Measurements from ENCODE around the gene SLC7A4. TPM values are rescaled to one million over a fixed set of nuclear protein-coding genes. Genes with fewer than 3 reads are reported as not detected.
"Not testable (repeated sequence)": the region's sequence is repeated elsewhere in the genome, so short reads cannot be mapped to it uniquely, and the experiment has no call there.

Gene SLC7A4
- total RNA-seq, 1 donor from 2014 or later, result not detected

GRCh38 chr22:21041937-21042336, 9.6 kb upstream of the SLC7A4 start:
- H3K27ac Mint-ChIP-seq (ENCODE audit: unreplicated experiment), result peak overlapping the region; percentile 52
- DNase-seq (ENCODE audit: extremely low spot score, unreplicated experiment), result no peak
- no peaks in the 10 kb centered on the region for H3K27me3 Mint-ChIP-seq (ENCODE audit: unreplicated experiment)
- no peak for TF ChIP-seq CTCF (IDR thresholded peaks at IDR 0.05)
- no peaks in the 10 kb centered on the region for H3K9me3 Mint-ChIP-seq (ENCODE audit: unreplicated experiment)
- no peaks in the 10 kb centered on the region for H3K36me3 Mint-ChIP-seq (ENCODE audit: unreplicated experiment)
- H3K4me3 Mint-ChIP-seq (ENCODE audit: unreplicated experiment), result no peak overlapping the region
- H3K4me1 Mint-ChIP-seq (ENCODE audit: unreplicated experiment), result peaks cover 67% of the 10 kb centered on the region

GRCh38 chr22:21039158-21039557, 6.8 kb upstream of the SLC7A4 start:
- H3K36me3 Mint-ChIP-seq (ENCODE audit: unreplicated experiment); H3K4me3 Mint-ChIP-seq (ENCODE audit: unreplicated experiment); DNase-seq (ENCODE audit: extremely low spot score, unreplicated experiment); H3K9me3 Mint-ChIP-seq (ENCODE audit: unreplicated experiment); H3K27me3 Mint-ChIP-seq (ENCODE audit: unreplicated experiment); H3K27ac Mint-ChIP-seq (ENCODE audit: unreplicated experiment): not testable (repeated sequence)
- H3K4me1 Mint-ChIP-seq (ENCODE audit: unreplicated experiment), result peaks cover 49% of the 10 kb centered on the region

- Mint-ChIP-seq H3K9me3 (ENCODE audit: unreplicated experiment) (no peaks in the 10 kb centered on the region), H3K27me3 (ENCODE audit: unreplicated experiment) (no peaks in the 10 kb centered on the region), H3K27ac (ENCODE audit: unreplicated experiment) (peak overlapping the region; percentile 88), H3K36me3 (ENCODE audit: unreplicated experiment) (no peaks in the 10 kb centered on the region), H3K4me3 (ENCODE audit: unreplicated experiment) (no peak overlapping the region), H3K4me1 (ENCODE audit: unreplicated experiment) (peaks cover 42% of the 10 kb centered on the region)
- no peak for TF ChIP-seq CTCF (IDR thresholded peaks at IDR 0.05)
- DNase-seq (ENCODE audit: extremely low spot score, unreplicated experiment), result no peak
These were observed 6.0 kb upstream of the SLC7A4 start for GRCh38 chr22:21038405-21038804.

- H3K4me1 Mint-ChIP-seq (ENCODE audit: unreplicated experiment), result peaks cover 22% of the 10 kb centered on the region
- TF ChIP-seq CTCF (IDR thresholded peaks at IDR 0.05), result no peak
- DNase-seq (ENCODE audit: extremely low spot score, unreplicated experiment), result no peak
- H3K36me3 Mint-ChIP-seq (ENCODE audit: unreplicated experiment), result no peaks in the 10 kb centered on the region
- no peaks in the 10 kb centered on the region for H3K27me3 Mint-ChIP-seq (ENCODE audit: unreplicated experiment)
- no peak overlapping the region for H3K27ac Mint-ChIP-seq (ENCODE audit: unreplicated experiment)
- H3K9me3 Mint-ChIP-seq (ENCODE audit: unreplicated experiment), result no peaks in the 10 kb centered on the region
- no peak overlapping the region for H3K4me3 Mint-ChIP-seq (ENCODE audit: unreplicated experiment)
These were observed 2.6 kb upstream of the SLC7A4 start for GRCh38 chr22:21034989-21035388.

- peaks cover 24% of the 10 kb centered on the region for H3K4me1 Mint-ChIP-seq (ENCODE audit: unreplicated experiment)
- H3K27ac Mint-ChIP-seq (ENCODE audit: unreplicated experiment), result no peak overlapping the region
- H3K4me3 Mint-ChIP-seq (ENCODE audit: unreplicated experiment), result no peak overlapping the region
- H3K36me3 Mint-ChIP-seq (ENCODE audit: unreplicated experiment), result no peaks in the 10 kb centered on the region
- TF ChIP-seq CTCF (IDR thresholded peaks at IDR 0.05), result no peak
- no peaks in the 10 kb centered on the region for H3K9me3 Mint-ChIP-seq (ENCODE audit: unreplicated experiment)
- no peak for DNase-seq (ENCODE audit: extremely low spot score, unreplicated experiment)
- H3K27me3 Mint-ChIP-seq (ENCODE audit: unreplicated experiment), result no peaks in the 10 kb centered on the region
These were observed 1.5 kb upstream of the SLC7A4 start for GRCh38 chr22:21033895-21034294.
